Tibial nerve (tissue), 4 donors: ENCODE results near the gene SURF2.

Experiments used
- CTCF ChIP-seq, 5 experiments: fragments of 200-600 bp in 3 of 5; fragments of 450-650 bp in 2 of 5; sonication (generic) in 3 of 5; IDR thresholded peaks; one replicate each; pipeline ENCODE4 v1.5.1; 2016 to 2019; ENCODE audit warnings: antibody characterized with exemption in 5 of 5, mild to moderate bottlenecking in 3 of 5, moderate library complexity in 2 of 5
- EP300 ChIP-seq, 2 donors: sonication (generic); formaldehyde crosslinking; IDR thresholded peaks; one replicate each; pipeline ENCODE4 v1.6.1; 2017; ENCODE audit warnings: antibody characterized with exemption in 2 of 2, mild to moderate bottlenecking in 1 of 2
- POLR2A ChIP-seq, 2 donors: fragments of 450-650 bp; IDR thresholded peaks; one replicate each; pipeline ENCODE4 v1.6.1; 2017; ENCODE audit warnings: antibody characterized with exemption in 2 of 2, mild to moderate bottlenecking in 2 of 2, moderate library complexity in 2 of 2

- TF ChIP-seq CTCF (IDR thresholded peaks at IDR 0.05): no peak
- TF ChIP-seq EP300 (IDR thresholded peaks at IDR 0.05): no peak
- no peak for TF ChIP-seq POLR2A (IDR thresholded peaks at IDR 0.05)
Measured at GRCh38 chr9:133368249-133368881, 12.0 kb downstream of the SURF2 start.
